GM10266 (cell line): ENCODE results near the gene PSORS1C1.
"Not testable (repeated sequence)": the region's sequence is repeated elsewhere in the genome, so short reads cannot be mapped to it uniquely, and the experiment has no call there.

Experiments used
- DNase-seq: peaks from one replicate; pipeline ENCODE4 v3.0.0; 2012; ENCODE audit errors: extremely low spot score
- CTCF ChIP-seq: IDR thresholded peaks from 2 replicates; pipeline ENCODE4 v1.5.1; 2012; ENCODE audit warnings: mild to moderate bottlenecking, low read depth; ENCODE audit not compliant: control insufficient read depth, insufficient read depth; ENCODE audit errors: missing control alignments

The PSORS1C1 gene

GRCh38 chr6:31169123-31169857 is 54.7 kb downstream of the PSORS1C1 start:
- no peak for DNase-seq
- TF ChIP-seq CTCF, result no peak

DNA sequence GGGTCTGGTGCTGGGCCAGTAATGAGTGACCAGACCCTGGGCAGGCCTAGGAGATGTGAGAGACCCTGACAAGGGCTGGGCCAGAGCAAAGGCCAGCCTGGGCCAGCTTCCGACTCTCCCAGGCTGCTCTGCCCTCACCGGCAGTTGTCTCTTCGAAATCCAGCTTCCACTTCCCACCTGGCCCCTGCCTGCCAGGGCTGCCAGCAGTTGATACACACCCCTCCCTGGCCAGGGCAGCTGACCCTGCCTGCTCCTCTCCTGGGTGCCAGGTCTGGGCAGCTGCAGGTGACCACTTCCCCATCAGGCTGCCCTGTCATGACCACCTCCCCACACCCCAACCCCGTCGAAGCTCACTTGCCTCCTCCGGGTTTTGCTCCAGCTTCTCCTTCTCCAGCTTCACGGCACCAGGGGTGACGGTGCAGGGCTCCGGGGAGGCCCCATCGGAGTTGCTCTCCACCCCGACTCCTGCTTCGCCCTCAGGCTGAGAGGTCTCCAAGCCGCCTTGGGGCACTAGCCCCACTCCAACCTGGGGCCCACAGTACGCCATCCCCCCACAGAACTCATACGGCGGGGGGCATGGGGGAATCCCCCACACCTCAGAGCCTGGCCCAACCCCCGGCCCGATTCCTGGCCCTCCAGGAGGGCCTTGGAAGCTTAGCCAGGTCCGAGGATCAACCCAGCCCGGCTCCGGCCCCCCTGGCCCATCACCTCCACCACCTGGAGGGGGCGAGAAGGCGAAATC is 55.4 kb downstream of the PSORS1C1 start:
- not testable (repeated sequence) for DNase-seq

GRCh38 chr6:31170600-31170881 is 55.9 kb downstream of the PSORS1C1 start, which contains the start of gene POU5F1:
Gene POU5F1 (minus strand): TSS chr6:31170682. CDS start chr6:31170620, 62 bp downstream.
- no peak for DNase-seq
- no peak for TF ChIP-seq CTCF

GRCh38 chr6:31170987-31171671 is 56.5 kb downstream of the PSORS1C1 start:
- no peak for DNase-seq
- no peak for TF ChIP-seq CTCF

DNA sequence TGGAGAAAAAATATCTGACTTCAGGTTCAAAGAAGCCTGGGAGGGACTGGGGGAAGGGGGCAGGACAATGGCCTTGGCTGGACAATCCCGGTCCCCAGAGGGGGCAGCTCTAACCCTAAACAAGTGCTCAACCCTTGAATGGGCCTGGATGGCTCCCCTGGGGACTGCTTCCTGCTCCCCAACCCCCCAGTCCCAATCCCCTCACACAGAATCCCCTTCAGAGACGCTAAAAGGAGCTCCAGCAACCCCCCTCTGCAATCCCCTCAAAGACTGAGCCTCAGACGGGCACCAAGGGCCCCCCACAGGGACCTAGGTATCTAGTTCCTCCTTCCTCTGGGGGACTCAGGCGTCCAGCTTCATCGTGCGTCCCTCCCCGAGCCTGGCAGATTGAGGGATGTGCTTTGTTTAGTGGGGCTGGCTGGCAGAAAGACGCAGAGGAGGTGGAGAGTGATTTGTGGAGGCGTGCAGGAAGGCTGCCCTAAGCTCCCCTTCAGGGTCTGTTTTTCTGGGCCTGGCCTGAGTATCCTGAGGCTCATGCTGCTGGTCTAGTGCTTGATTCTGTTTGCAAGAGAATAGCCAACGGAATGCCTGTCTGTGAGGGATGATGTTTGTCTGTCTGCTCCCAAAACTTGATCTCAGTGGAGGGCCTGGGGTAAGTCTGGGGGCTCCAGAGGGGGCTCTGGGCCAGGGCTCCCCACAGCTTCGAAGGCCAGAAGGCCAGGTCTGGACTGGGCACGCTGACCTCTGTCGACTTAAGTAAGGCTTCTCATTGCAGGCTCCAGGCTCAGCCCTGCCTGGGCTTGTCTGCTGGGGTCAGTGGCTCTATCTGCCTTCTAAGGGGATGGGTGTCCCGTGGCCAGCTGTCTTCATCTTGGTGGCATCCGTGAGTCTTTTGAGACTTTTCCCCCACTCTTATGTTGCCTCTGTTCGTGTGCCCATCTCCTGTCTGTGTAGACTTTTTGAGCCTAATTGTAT is 57.6 kb downstream of the PSORS1C1 start:
- DNase-seq, result no peak
- TF ChIP-seq CTCF, result no peak

DNA sequence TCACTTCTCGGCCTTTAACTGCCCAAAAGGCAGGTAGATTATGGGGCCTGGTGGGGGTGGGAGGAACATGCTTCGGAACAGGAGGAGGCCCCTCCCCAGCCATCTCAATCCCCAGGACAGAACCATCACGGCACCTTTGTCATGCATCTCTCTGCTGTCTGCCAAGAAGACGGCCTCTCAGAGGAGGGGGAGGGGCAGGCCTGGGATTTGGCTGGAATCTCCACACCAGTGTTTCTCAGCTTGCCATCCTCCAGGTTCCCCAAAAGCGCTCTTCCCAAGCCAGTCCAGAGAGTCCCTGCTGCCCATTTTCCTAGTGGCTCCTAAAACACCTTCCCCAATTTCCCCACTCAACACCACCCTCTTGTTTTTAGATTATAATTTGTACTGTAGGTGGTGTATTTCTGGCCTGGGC is 58.4 kb downstream of the PSORS1C1 start:
- DNase-seq, result no peak
- TF ChIP-seq CTCF, result no peak

- DNase-seq, result no peak
- TF ChIP-seq CTCF, result no peak
These were observed 58.8 kb downstream of the PSORS1C1 start for GRCh38 chr6:31173406-31173805.
